Neural cell (in vitro differentiated cells): ENCODE results near the gene CERS5. TPM values are rescaled to one million over a fixed set of nuclear protein-coding genes. Genes with fewer than 3 reads are reported as not detected.

ENCODE experiments used
- H2AFZ ChIP-seq: fragments of 200-600, 300-800 bp; sonication (generic), shearing (Covaris generic); 2 replicates; pipeline ENCODE4 v1.6.0; 2014; ENCODE audit warnings: low read depth, mild to moderate bottlenecking, antibody characterized with exemption, low read length, moderate library complexity
- H3F3A ChIP-seq: fragments of 200-600 bp; shearing (Covaris generic); 2 replicates; pipeline ENCODE4 v1.6.1; 2016; ENCODE audit warnings: mild to moderate bottlenecking, moderate library complexity, mixed read lengths, antibody characterized with exemption, low read length; ENCODE audit not compliant: insufficient read depth, poor library complexity, severe bottlenecking
- H3K27ac ChIP-seq: fragments of 200-600, 300-800 bp; sonication (generic), shearing (Covaris generic); 2 replicates; pipeline ENCODE4 v1.5.1; 2014; ENCODE audit warnings: mild to moderate bottlenecking, low read length, moderate library complexity
- H3K27me3 ChIP-seq: fragments of 300-800, 200-600 bp; sonication (generic), shearing (Covaris generic); 2 replicates; pipeline ENCODE4 v1.6.0; 2014; ENCODE audit warnings: mild to moderate bottlenecking, low read depth, low read length, moderate library complexity; ENCODE audit not compliant: insufficient read depth
- H3K36me3 ChIP-seq: fragments of 300-800, 200-600 bp; sonication (generic), shearing (Covaris generic); 2 replicates; pipeline ENCODE4 v1.5.1; 2014; ENCODE audit warnings: mild to moderate bottlenecking, antibody characterized with exemption, low read length, moderate library complexity; ENCODE audit not compliant: insufficient read depth
- H3K4me2 ChIP-seq: fragments of 300-800, 200-600 bp; sonication (generic), shearing (Covaris generic); 2 replicates; pipeline ENCODE4 v1.6.0; 2014; ENCODE audit warnings: mild to moderate bottlenecking, low read length
- H3K4me3 ChIP-seq: fragments of 300-800, 200-600 bp; sonication (generic), shearing (Covaris generic); 2 replicates; pipeline ENCODE4 v1.5.1; 2014; ENCODE audit warnings: mild to moderate bottlenecking, low read length, moderate library complexity
- H3K79me2 ChIP-seq: fragments of 200-600 bp; shearing (Covaris generic); replicated peaks from 2 replicates; pipeline ENCODE4 v1.6.0; 2014; ENCODE audit warnings: mild to moderate bottlenecking, low read length, moderate library complexity; ENCODE audit not compliant: insufficient read depth
- H3K9ac ChIP-seq: fragments of 300-800, 200-600 bp; sonication (generic), shearing (Covaris generic); 2 replicates; pipeline ENCODE4 v1.6.1; 2016; ENCODE audit warnings: mild to moderate bottlenecking, low read length, mixed read lengths
- H3K9me2 ChIP-seq: fragments of 200-600 bp; shearing (Covaris generic); 2 replicates; pipeline ENCODE4 v1.6.1; 2016; ENCODE audit warnings: mild to moderate bottlenecking, low read length, mixed read lengths; ENCODE audit not compliant: insufficient read depth
- H3K9me3 ChIP-seq: fragments of 200-600, 300-800 bp; sonication (generic), shearing (Covaris generic); 2 replicates; pipeline ENCODE4 v1.6.1; 2016; ENCODE audit warnings: mild to moderate bottlenecking, mixed run types, low read length, moderate library complexity, mixed read lengths
- H4K20me1 ChIP-seq: fragments of 200-600 bp; shearing (Covaris generic); 2 replicates; pipeline ENCODE4 v1.6.1; 2016; ENCODE audit warnings: mild to moderate bottlenecking, mixed run types; ENCODE audit not compliant: insufficient read depth
- EP300 ChIP-seq: fragments of 450-650 bp; conservative IDR thresholded peaks from 2 replicates; pipeline ENCODE4 v1.6.1; 2014; ENCODE audit warnings: antibody characterized with exemption, mild to moderate bottlenecking, moderate library complexity; ENCODE audit not compliant: poor library complexity, severe bottlenecking
- EZH2 ChIP-seq: fragments of 200-600, 300-800 bp; shearing (Covaris generic), sonication (generic); IDR thresholded peaks from 2 replicates; pipeline ENCODE4 v1.6.1; 2014; ENCODE audit warnings: antibody characterized with exemption, low read length, borderline replicate concordance, mild to moderate bottlenecking; ENCODE audit not compliant: insufficient read depth, poor library complexity, severe bottlenecking
- MXI1 ChIP-seq: fragments of 450-650 bp; conservative IDR thresholded peaks from 2 replicates; pipeline ENCODE4 v1.6.1; 2014; ENCODE audit warnings: antibody characterized with exemption, mild to moderate bottlenecking; ENCODE audit not compliant: poor library complexity, severe bottlenecking
- POLR2AphosphoS5 ChIP-seq: IDR thresholded peaks from 2 replicates; pipeline ENCODE4 v1.6.1; 2012
- RAD21 ChIP-seq: fragments of 450-650 bp; conservative IDR thresholded peaks from 2 replicates; pipeline ENCODE4 v1.6.1; 2014; ENCODE audit warnings: antibody characterized with exemption, mild to moderate bottlenecking, moderate library complexity
- SMC3 ChIP-seq: fragments of 450-650 bp; conservative IDR thresholded peaks from 2 replicates; pipeline ENCODE4 v1.6.1; 2014; ENCODE audit warnings: antibody characterized with exemption, mild to moderate bottlenecking, moderate library complexity; ENCODE audit not compliant: poor library complexity
- TAF1 ChIP-seq: IDR thresholded peaks from 2 replicates; pipeline ENCODE4 v1.6.1; 2012; ENCODE audit warnings: low read depth
- polyA plus RNA-seq: library from polyadenylated mRNA; depleted of rRNA; stranded (reverse); fragments of >200 nt; gene quantifications from 2 replicates; pipeline ENCODE4 v1.2.3, GENCODE V29; 2014
- TF ChIP-seq, protein P1 (sequence below): IDR thresholded peaks from 2 replicates; pipeline ENCODE4 v1.6.1; 2012; ENCODE audit warnings: borderline replicate concordance
- TF ChIP-seq, protein P2 (sequence below): fragments of 450-650 bp; IDR thresholded peaks from 2 replicates; pipeline ENCODE4 v1.5.1; 2014; ENCODE audit warnings: antibody characterized with exemption, mild to moderate bottlenecking, moderate library complexity; ENCODE audit not compliant: poor library complexity, severe bottlenecking

The CERS5 gene
- polyA plus RNA-seq, 1 donor from 2014 or later, result 470 TPM

DNA sequence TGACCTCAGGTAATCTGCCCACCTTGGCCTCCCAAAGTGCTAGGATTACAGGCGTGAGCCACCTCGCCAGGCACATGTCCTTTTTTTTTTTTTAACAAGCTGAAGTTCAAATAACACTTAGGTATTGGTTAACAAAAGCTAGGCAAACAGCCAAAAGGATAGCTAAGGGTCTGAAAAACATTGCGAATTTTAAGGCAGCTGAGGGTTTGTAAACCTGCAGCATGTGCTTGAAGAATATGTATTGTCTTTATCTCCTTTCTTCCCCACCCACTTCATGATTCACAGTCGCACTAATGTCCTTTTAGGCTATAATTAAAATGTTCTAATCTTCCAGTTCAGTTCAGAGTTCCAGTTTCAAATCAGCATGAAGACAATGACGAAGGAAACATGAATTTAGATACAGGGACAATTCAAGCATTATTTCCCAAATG lies 30.1 kb upstream of the CERS5 start:
- Histone ChIP-seq H3K79me2 (no peaks in the 10 kb centered on the region), H3K36me3 (no peaks in the 10 kb centered on the region), H3K4me2 (no peak overlapping the region), H3K27me3 (no peaks in the 10 kb centered on the region), H3K9ac (no peak overlapping the region), H4K20me1 (no peaks in the 10 kb centered on the region), H3F3A (no peaks in the 10 kb centered on the region), H3K9me2 (no peaks in the 10 kb centered on the region), H3K27ac (no peak overlapping the region), H3K4me3 (no peak overlapping the region), H3K9me3 (no peaks in the 10 kb centered on the region), H2AFZ (no peak overlapping the region)
- no peak for TF ChIP-seq POLR2AphosphoS5
- no peak for TF ChIP-seq RAD21
- TF ChIP-seq TAF1, result no peak
- no peak for TF ChIP-seq EZH2
- no peak for TF ChIP-seq SMC3
- TF ChIP-seq, protein P1, sequence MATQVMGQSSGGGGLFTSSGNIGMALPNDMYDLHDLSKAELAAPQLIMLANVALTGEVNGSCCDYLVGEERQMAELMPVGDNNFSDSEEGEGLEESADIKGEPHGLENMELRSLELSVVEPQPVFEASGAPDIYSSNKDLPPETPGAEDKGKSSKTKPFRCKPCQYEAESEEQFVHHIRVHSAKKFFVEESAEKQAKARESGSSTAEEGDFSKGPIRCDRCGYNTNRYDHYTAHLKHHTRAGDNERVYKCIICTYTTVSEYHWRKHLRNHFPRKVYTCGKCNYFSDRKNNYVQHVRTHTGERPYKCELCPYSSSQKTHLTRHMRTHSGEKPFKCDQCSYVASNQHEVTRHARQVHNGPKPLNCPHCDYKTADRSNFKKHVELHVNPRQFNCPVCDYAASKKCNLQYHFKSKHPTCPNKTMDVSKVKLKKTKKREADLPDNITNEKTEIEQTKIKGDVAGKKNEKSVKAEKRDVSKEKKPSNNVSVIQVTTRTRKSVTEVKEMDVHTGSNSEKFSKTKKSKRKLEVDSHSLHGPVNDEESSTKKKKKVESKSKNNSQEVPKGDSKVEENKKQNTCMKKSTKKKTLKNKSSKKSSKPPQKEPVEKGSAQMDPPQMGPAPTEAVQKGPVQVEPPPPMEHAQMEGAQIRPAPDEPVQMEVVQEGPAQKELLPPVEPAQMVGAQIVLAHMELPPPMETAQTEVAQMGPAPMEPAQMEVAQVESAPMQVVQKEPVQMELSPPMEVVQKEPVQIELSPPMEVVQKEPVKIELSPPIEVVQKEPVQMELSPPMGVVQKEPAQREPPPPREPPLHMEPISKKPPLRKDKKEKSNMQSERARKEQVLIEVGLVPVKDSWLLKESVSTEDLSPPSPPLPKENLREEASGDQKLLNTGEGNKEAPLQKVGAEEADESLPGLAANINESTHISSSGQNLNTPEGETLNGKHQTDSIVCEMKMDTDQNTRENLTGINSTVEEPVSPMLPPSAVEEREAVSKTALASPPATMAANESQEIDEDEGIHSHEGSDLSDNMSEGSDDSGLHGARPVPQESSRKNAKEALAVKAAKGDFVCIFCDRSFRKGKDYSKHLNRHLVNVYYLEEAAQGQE, result no peak
- no peak for TF ChIP-seq EP300
- no peak for TF ChIP-seq MXI1
- TF ChIP-seq, protein P2, sequence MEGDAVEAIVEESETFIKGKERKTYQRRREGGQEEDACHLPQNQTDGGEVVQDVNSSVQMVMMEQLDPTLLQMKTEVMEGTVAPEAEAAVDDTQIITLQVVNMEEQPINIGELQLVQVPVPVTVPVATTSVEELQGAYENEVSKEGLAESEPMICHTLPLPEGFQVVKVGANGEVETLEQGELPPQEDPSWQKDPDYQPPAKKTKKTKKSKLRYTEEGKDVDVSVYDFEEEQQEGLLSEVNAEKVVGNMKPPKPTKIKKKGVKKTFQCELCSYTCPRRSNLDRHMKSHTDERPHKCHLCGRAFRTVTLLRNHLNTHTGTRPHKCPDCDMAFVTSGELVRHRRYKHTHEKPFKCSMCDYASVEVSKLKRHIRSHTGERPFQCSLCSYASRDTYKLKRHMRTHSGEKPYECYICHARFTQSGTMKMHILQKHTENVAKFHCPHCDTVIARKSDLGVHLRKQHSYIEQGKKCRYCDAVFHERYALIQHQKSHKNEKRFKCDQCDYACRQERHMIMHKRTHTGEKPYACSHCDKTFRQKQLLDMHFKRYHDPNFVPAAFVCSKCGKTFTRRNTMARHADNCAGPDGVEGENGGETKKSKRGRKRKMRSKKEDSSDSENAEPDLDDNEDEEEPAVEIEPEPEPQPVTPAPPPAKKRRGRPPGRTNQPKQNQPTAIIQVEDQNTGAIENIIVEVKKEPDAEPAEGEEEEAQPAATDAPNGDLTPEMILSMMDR, result no peak

DNA sequence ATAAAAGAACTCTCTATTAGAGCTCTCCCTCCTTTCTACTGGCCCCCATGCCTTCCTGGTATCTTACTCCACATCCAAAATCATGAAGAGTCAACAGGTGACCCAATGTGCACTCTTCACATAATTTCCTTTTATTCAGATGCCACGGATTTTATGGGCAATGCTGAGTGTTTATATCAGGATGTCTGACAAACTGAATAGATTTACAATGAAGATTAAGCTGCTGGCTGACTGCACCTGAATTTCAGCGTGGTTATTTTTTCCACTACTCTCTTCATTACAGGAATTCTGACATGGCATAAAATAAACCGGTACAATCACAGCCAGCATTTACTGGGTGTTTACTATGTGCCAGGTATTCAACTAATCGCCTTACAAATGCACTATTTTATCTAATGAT lies 29.4 kb upstream of the CERS5 start:
- no peak overlapping the region for H3K27ac ChIP-seq

More for the DNA sequence above, 29.4 kb upstream of the CERS5 start:
- H2AFZ ChIP-seq, result no peak overlapping the region
- no peaks in the 10 kb centered on the region for H3K27me3 ChIP-seq
- H3K9me2 ChIP-seq, result no peaks in the 10 kb centered on the region
- no peaks in the 10 kb centered on the region for H3K79me2 ChIP-seq
- no peak overlapping the region for H3K9ac ChIP-seq
- TF ChIP-seq POLR2AphosphoS5, result no peak
- TF ChIP-seq, protein P1, result no peak
- no peak for TF ChIP-seq RAD21
- no peak for TF ChIP-seq EZH2
- TF ChIP-seq EP300, result no peak
- no peak for TF ChIP-seq TAF1
- no peak for TF ChIP-seq SMC3
- TF ChIP-seq, protein P2, result no peak
- TF ChIP-seq MXI1, result no peak
- no peaks in the 10 kb centered on the region for H3F3A ChIP-seq
- H3K4me2 ChIP-seq, result no peak overlapping the region
- H3K4me3 ChIP-seq, result no peak overlapping the region
- no peaks in the 10 kb centered on the region for H3K36me3 ChIP-seq
- H4K20me1 ChIP-seq, result no peaks in the 10 kb centered on the region
- H3K9me3 ChIP-seq, result no peaks in the 10 kb centered on the region
